Thyroid gland (tissue), 4 donors: ENCODE data around the gene NDUFB6. TPM values are rescaled to one million over a fixed set of nuclear protein-coding genes. Genes with fewer than 3 reads are reported as not detected.

Source experiments
- DNase-seq, 2 donors: peaks; one replicate each; pipeline ENCODE4 v3.0.0-alpha.2; 2019
- H3K27ac ChIP-seq, 3 donors: fragments of 200-600 bp; sonication (generic); 1 replicate in 2 of 3; 2 replicates in 1 of 3; pipeline ENCODE4 v1.5.1; 2016 to 2019; ENCODE audit warnings: mild to moderate bottlenecking in 1 of 3, moderate library complexity in 1 of 3
- H3K27me3 ChIP-seq: fragments of 200-600 bp; sonication (generic); one replicate; pipeline ENCODE4 v1.5.1; 2019
- H3K36me3 ChIP-seq, 2 donors: fragments of 200-600 bp; sonication (generic); one replicate each; pipeline ENCODE4 v1.5.1; 2016 to 2019
- H3K4me1 ChIP-seq, 2 donors: fragments of 200-600 bp; sonication (generic); one replicate each; pipeline ENCODE4 v1.5.1; 2017 to 2019
- H3K4me3 ChIP-seq, 3 donors: fragments of 200-600 bp; sonication (generic); replicated peaks in 1 of 3; 1 replicate in 2 of 3; 2 replicates in 1 of 3; pipeline ENCODE4 v1.5.1; 2016; ENCODE audit warnings: mild to moderate bottlenecking in 1 of 3
- H3K9me3 ChIP-seq: fragments of 200-600 bp; sonication (generic); one replicate; pipeline ENCODE4 v1.5.1; 2017
- CTCF ChIP-seq, 6 experiments: fragments of 200-600 bp in 3 of 6; fragments of 450-650 bp in 3 of 6; sonication (generic) in 3 of 6; IDR thresholded peaks; one replicate each; pipeline ENCODE4 v1.5.1; 2016 to 2019; ENCODE audit warnings: antibody characterized with exemption in 6 of 6, mild to moderate bottlenecking in 2 of 6, inconsistent platforms in 1 of 6, moderate library complexity in 1 of 6
- POLR2A ChIP-seq, 2 donors: fragments of 450-650 bp; IDR thresholded peaks; one replicate each; pipeline ENCODE4 v1.6.1; 2017; ENCODE audit warnings: antibody characterized with exemption in 2 of 2, mild to moderate bottlenecking in 2 of 2, moderate library complexity in 1 of 2
- WGBS, 2 donors: methylation state at CpG; one replicate each; pipeline ENCODE4 v1.1.5; 2017; 5-methylcytosine and 5-hydroxymethylcytosine counted together
- intact Hi-C: fragments of 100-400 bp; cut with DNase I; formaldehyde crosslinking; loops from one replicate; pipeline ENCODE4 v1.15.1; 2023
- total RNA-seq, 4 donors: library from RNA; depleted of rRNA; stranded (reverse); fragments of >200 nt; gene quantifications; one replicate each; pipeline ENCODE4 v1.2.3, GENCODE V29; 2016

Gene NDUFB6
- total RNA-seq, 4 donors from 2014 or later: 19.1 to 78.2 (median 57.9) TPM

GRCh38 chr9:32571969-32572899, 725 bp downstream of the NDUFB6 start:
- peak overlapping the region; percentile 76 to 82 (median 81) for H3K4me3 ChIP-seq
- peak; percentile 65 to 71 for DNase-seq
- H3K27me3 ChIP-seq: no peaks in the 10 kb centered on the region
- H3K4me1 ChIP-seq: peaks cover 12 to 20% of the 10 kb centered on the region in 2 donors
- TF ChIP-seq POLR2A (IDR thresholded peaks at IDR 0.05): no peak
- TF ChIP-seq CTCF (IDR thresholded peaks at IDR 0.05): peak in 5 of 6 experiments; percentile 38 to 68 (median 53)
- WGBS, 2 donors: 1% methylated on average over 17 of the region's 17 CpGs
- H3K9me3 ChIP-seq: no peaks in the 10 kb centered on the region
- peak overlapping the region; percentile 65 to 89 (median 83) for H3K27ac ChIP-seq
- intact Hi-C loops: loop anchor here (2.0 kb wide), 1 partner anchor 187 kb away; the partner anchor contains the start of gene ACO1
- H3K36me3 ChIP-seq: peaks cover 0 to 9% of the 10 kb centered on the region in 2 donors

- Histone ChIP-seq H3K4me3 (no peak overlapping the region), H3K4me1 (peaks cover 12 to 20% of the 10 kb centered on the region in 2 donors), H3K9me3 (no peaks in the 10 kb centered on the region), H3K36me3 (peaks cover 2 to 16% of the 10 kb centered on the region in 2 donors), H3K27me3 (no peaks in the 10 kb centered on the region), H3K27ac (no peak overlapping the region)
- DNase-seq: no peak
- TF ChIP-seq CTCF (IDR thresholded peaks at IDR 0.05): no peak
- no peak for TF ChIP-seq POLR2A (IDR thresholded peaks at IDR 0.05)
- intact Hi-C loops: no loop called here
- 94 to 95% methylated on average over 4 of the region's 4 CpGs for WGBS, 2 donors
These were observed 2.7 kb downstream of the NDUFB6 start for GRCh38 chr9:32570262-32570661.

GRCh38 chr9:32566770-32567169, 6.2 kb downstream of the NDUFB6 start:
- WGBS, 2 donors: 90 to 95% methylated on average over 2 to 23 of the region's 26 CpGs
- Histone ChIP-seq H3K4me1 (peaks cover 6 to 8% of the 10 kb centered on the region in 2 donors), H3K4me3 (no peak overlapping the region), H3K9me3 (no peaks in the 10 kb centered on the region), H3K27ac (no peak overlapping the region), H3K27me3 (no peaks in the 10 kb centered on the region), H3K36me3 (peaks cover 7 to 21% of the 10 kb centered on the region in 2 donors)
- no peak for TF ChIP-seq CTCF (IDR thresholded peaks at IDR 0.05)
- no peak for TF ChIP-seq POLR2A (IDR thresholded peaks at IDR 0.05)
- intact Hi-C loops: no loop called here
- no peak for DNase-seq

GRCh38 chr9:32565967-32566366, 7.0 kb downstream of the NDUFB6 start:
- Histone ChIP-seq H3K27ac (no peak overlapping the region), H3K9me3 (no peaks in the 10 kb centered on the region), H3K27me3 (no peaks in the 10 kb centered on the region), H3K4me3 (no peak overlapping the region), H3K4me1 (peaks cover 0 to 2% of the 10 kb centered on the region in 2 donors), H3K36me3 (peaks cover 7 to 21% of the 10 kb centered on the region in 2 donors)
- no peak for DNase-seq
- WGBS, 2 donors: 90 to 96% methylated on average over 6 of the region's 6 CpGs
- TF ChIP-seq POLR2A (IDR thresholded peaks at IDR 0.05): no peak
- TF ChIP-seq CTCF (IDR thresholded peaks at IDR 0.05): no peak
- intact Hi-C loops: no loop called here

GRCh38 chr9:32558408-32558934, 14.5 kb downstream of the NDUFB6 start:
- no peak for TF ChIP-seq CTCF (IDR thresholded peaks at IDR 0.05)
- Histone ChIP-seq H3K27ac (no peak overlapping the region), H3K36me3 (no peaks in the 10 kb centered on the region), H3K27me3 (no peaks in the 10 kb centered on the region), H3K4me1 (no peaks in the 10 kb centered on the region), H3K4me3 (no peak overlapping the region), H3K9me3 (no peaks in the 10 kb centered on the region)
- intact Hi-C loops: no loop called here
- DNase-seq: no peak
- WGBS, 2 donors: 69 to 74% methylated on average over 3 of the region's 3 CpGs
